A549 (cell line): ENCODE results near the gene ARHGEF3. TPM values are rescaled to one million over a fixed set of nuclear protein-coding genes. Genes with fewer than 3 reads are reported as not detected.

Experiments used
- ATAC-seq, 2 experiments: fragments of 200-7000 bp in 1 of 2; fragments of >200 bp in 1 of 2; cut with Nextera tagmentation in 1 of 2; cut with Tn5 transposase in 1 of 2; 3 replicates each; pipeline versions ENCODE4 v1.8.0 to v1.9.1; 2018 to 2020; ENCODE audit warnings: mild to moderate bottlenecking in 1 of 2, moderate library complexity in 1 of 2
- CTCF ChIA-PET: fragments of 300-600 bp; sonication (Branson Sonifier 250); formaldehyde crosslinking; extraction: SDS; loops from one replicate; lab custom pipeline; 2021; ENCODE audit warnings: antibody characterized with exemption, inconsistent platforms; lab: Yijun Ruan, JAX
- POLR2A ChIA-PET: fragments of 350-600 bp; formaldehyde crosslinking; extraction: SDS; loops from one replicate; lab custom pipeline; 2021; ENCODE audit warnings: antibody characterized with exemption, inconsistent platforms; lab: Yijun Ruan, JAX
- DNase-seq, 2 experiments: peaks; one replicate each; pipeline versions ENCODE4 v3.0.0 to v3.0.0-alpha.2; 2011 to 2016; ENCODE audit warnings: low read depth in 1 of 2, low spot score in 1 of 2
- FAIRE-seq: peaks from 2 replicates; lab custom pipeline; 2011; peaks lifted over from hg19 to GRCh38; lab: Jason Lieb, UNC
- H3K27ac ChIP-seq, 2 experiments: fragments of >200 bp; sonication (Bioruptor Twin); formaldehyde crosslinking; 3 replicates each; pipeline ENCODE4 v1.5.1; 2016 to 2017
- H3K4me1 ChIP-seq: fragments of >200 bp; sonication (Bioruptor Twin); formaldehyde crosslinking; 3 replicates; pipeline ENCODE4 v1.6.1; 2016
- H3K4me2 ChIP-seq: fragments of >200 bp; sonication (Bioruptor Twin); formaldehyde crosslinking; 3 replicates; pipeline ENCODE4 v1.6.1; 2016
- H3K4me3 ChIP-seq: fragments of >200 bp; sonication (Bioruptor Twin); formaldehyde crosslinking; 3 replicates; pipeline ENCODE4 v1.5.1; 2016
- H3K9me3 ChIP-seq: fragments of >200 bp; sonication (Bioruptor Twin); formaldehyde crosslinking; 3 replicates; pipeline ENCODE4 v1.6.1; 2016
- EHMT2 ChIP-seq: fragments of 200-600 bp; sonication (generic); IDR thresholded peaks from 2 replicates; pipeline ENCODE4 v1.6.1; 2016; ENCODE audit warnings: antibody characterized with exemption, low read depth, mild to moderate bottlenecking, moderate library complexity
- FOSB ChIP-seq: fragments of 250-450 bp; sonication (Bioruptor Pico); IDR thresholded peaks from 2 replicates; pipeline ENCODE4 v1.5.0; 2020; ENCODE audit warnings: mild to moderate bottlenecking, moderate library complexity
- HEYL ChIP-seq: fragments of 250-450 bp; sonication (Bioruptor Pico); IDR thresholded peaks from 2 replicates; pipeline ENCODE4 v1.8.0; 2021; ENCODE audit warnings: mild to moderate bottlenecking, moderate library complexity
- HMGXB4 ChIP-seq: fragments of 250-450 bp; sonication (Bioruptor Pico); IDR thresholded peaks from 2 replicates; pipeline ENCODE4 v1.5.0; 2021; ENCODE audit warnings: mild to moderate bottlenecking, moderate library complexity, borderline replicate concordance
- HOXB13 ChIP-seq: fragments of 250-450 bp; sonication (Bioruptor Pico); IDR thresholded peaks from 2 replicates; pipeline ENCODE4 v1.5.0; 2020; ENCODE audit warnings: low read depth, mild to moderate bottlenecking, moderate library complexity
- MAFK ChIP-seq: fragments of 450-650 bp; IDR thresholded peaks from 2 replicates; pipeline ENCODE4 v1.6.1; 2014; ENCODE audit not compliant: partially characterized antibody
- NPAS2 ChIP-seq: fragments of 250-450 bp; sonication (Bioruptor Pico); IDR thresholded peaks from 2 replicates; pipeline ENCODE4 v1.8.0; 2022; ENCODE audit warnings: mild to moderate bottlenecking, moderate library complexity, borderline replicate concordance
- POLR2A ChIP-seq: IDR thresholded peaks from 2 replicates; pipeline ENCODE4 v1.6.1; 2012; ENCODE audit warnings: mild to moderate bottlenecking, low read length
- RARB ChIP-seq: fragments of 250-450 bp; sonication (Bioruptor Pico); IDR thresholded peaks from 2 replicates; pipeline ENCODE4 v1.8.0; 2021; ENCODE audit warnings: mild to moderate bottlenecking, moderate library complexity
- RCOR1 ChIP-seq: fragments of 150-350 bp; IDR thresholded peaks from 2 replicates; pipeline ENCODE4 v1.6.1; 2014; ENCODE audit warnings: antibody characterized with exemption, low read length, low read depth
- REST ChIP-seq: fragments of 200-600 bp; sonication (generic); IDR thresholded peaks from 2 replicates; pipeline ENCODE4 v1.6.1; 2016; ENCODE audit warnings: antibody characterized with exemption, mild to moderate bottlenecking, moderate library complexity
- RFX5 ChIP-seq: fragments of 450-650 bp; IDR thresholded peaks from 2 replicates; pipeline ENCODE4 v1.7.1; 2014; ENCODE audit warnings: antibody characterized with exemption, mild to moderate bottlenecking, moderate library complexity
- SMC3 ChIP-seq: fragments of >200 bp; sonication (Bioruptor Twin); formaldehyde crosslinking; IDR thresholded peaks from 3 replicates; pipeline ENCODE4 v1.6.1; 2018; ENCODE audit warnings: inconsistent platforms
- TFCP2L1 ChIP-seq: fragments of 250-450 bp; sonication (Bioruptor Pico); IDR thresholded peaks from 2 replicates; pipeline ENCODE4 v1.5.0; 2021; ENCODE audit warnings: mild to moderate bottlenecking
- TP53 ChIP-seq: fragments of 250-450 bp; sonication (Bioruptor Pico); IDR thresholded peaks from 2 replicates; pipeline ENCODE4 v1.5.0; 2021; ENCODE audit warnings: mild to moderate bottlenecking, moderate library complexity
- USF2 ChIP-seq: fragments of 450-650 bp; IDR thresholded peaks from 2 replicates; pipeline ENCODE4 v1.6.1; 2014; ENCODE audit warnings: antibody characterized with exemption
- ZFP36 ChIP-seq: fragments of 450-650 bp; IDR thresholded peaks from 2 replicates; pipeline ENCODE4 v1.6.1; 2014; ENCODE audit warnings: borderline replicate concordance; ENCODE audit not compliant: partially characterized antibody
- ZNF302 ChIP-seq: fragments of 250-450 bp; sonication (Bioruptor Pico); IDR thresholded peaks from 2 replicates; pipeline ENCODE4 v1.9.0; 2021; ENCODE audit warnings: inconsistent platforms, mild to moderate bottlenecking, moderate library complexity
- WGBS: methylation state at CpG from one replicate; pipeline ENCODE4 v1.1.6; 2017; ENCODE audit errors: missing lambda C conversion rate; 5-methylcytosine and 5-hydroxymethylcytosine counted together
- polyA plus RNA-seq, 4 experiments: library from polyadenylated mRNA; depleted of rRNA in 3 of 4; stranded (reverse); fragments of >200 nt; fragmentation: RNase III in 1 of 4; extraction: RNeasy Plus Mini Kit Qiagen cat#74134 plus additional on column Dnase treatment in 1 of 4; gene quantifications; 2 replicates in 3 of 4; 3 replicates in 1 of 4; pipeline ENCODE4 v1.2.3, GENCODE V29; 2011 to 2017

The ARHGEF3 gene
- polyA plus RNA-seq, 2 of the 4 experiments (the other 2 are of a cell fraction), result 7.3 to 10.6 TPM

- WGBS, result 90% methylated on average over 5 of the region's 5 CpGs
- CTCF ChIA-PET, result interaction anchor here (1.7 kb wide), 1 partner anchor 252 kb away, joined by 4 read pairs; no protein-coding TSS in a partner anchor
Measured at GRCh38 chr3:56744016-56744415, 57.7 kb downstream of the ARHGEF3 start.

GRCh38 chr3:56742887-56743286 lies 58.9 kb downstream of the ARHGEF3 start:
- Histone ChIP-seq H3K9me3 (no peaks in the 10 kb centered on the region), H3K4me2 (no peak overlapping the region), H3K4me1 (no peaks in the 10 kb centered on the region), H3K27ac (no peak overlapping the region), H3K4me3 (no peak overlapping the region)
- ChIA-PET CTCF (interaction anchor here (0.9 to 1.7 kb wide), 2 partner anchors 56 to 253 kb away, joined by 3 to 4 read pairs; no protein-coding TSS in a partner anchor), POLR2A (no interaction called here)
- no peak for DNase-seq
- no peak for TF ChIP-seq RARB (CRISPR knock-in tag)
- TF ChIP-seq POLR2A, result no peak
- no peak for TF ChIP-seq SMC3
- no peak for TF ChIP-seq NPAS2
- WGBS, result 91% methylated on average over 3 of the region's 3 CpGs
- no peak for ATAC-seq
- no peak for FAIRE-seq

More at GRCh38 chr3:56744016-56744415, 57.7 kb downstream of the ARHGEF3 start:
- Histone ChIP-seq H3K27ac (no peak overlapping the region), H3K4me1 (no peaks in the 10 kb centered on the region), H3K4me3 (no peak overlapping the region), H3K9me3 (peaks cover 2% of the 10 kb centered on the region; the same call in 1 of the 3 replicates), H3K4me2 (no peak overlapping the region)
- FAIRE-seq (no peak), ATAC-seq (no peak), DNase-seq (no peak)
- POLR2A ChIA-PET, result no interaction called here
- TF ChIP-seq TFCP2L1 (CRISPR knock-in tag) (no peak), HOXB13 (no peak), EHMT2 (no peak), RFX5 (no peak), MAFK (no peak), TP53 (CRISPR knock-in tag) (no peak), FOSB (no peak), ZNF302 (CRISPR knock-in tag) (no peak), SMC3 (no peak), RCOR1 (no peak)

GRCh38 chr3:56739036-56739435 lies 62.7 kb downstream of the ARHGEF3 start:
- WGBS, result 90% methylated on average over 6 of the region's 6 CpGs
- Histone ChIP-seq H3K4me2 (no peak overlapping the region), H3K4me1 (no peaks in the 10 kb centered on the region), H3K9me3 (no peaks in the 10 kb centered on the region), H3K27ac (no peak overlapping the region), H3K4me3 (no peak overlapping the region)
- DNase-seq (no peak), FAIRE-seq (no peak), ATAC-seq (no peak)
- POLR2A ChIA-PET, result no interaction called here
- CTCF ChIA-PET, result no interaction called here
- TF ChIP-seq ZFP36 (no peak), HMGXB4 (CRISPR knock-in tag) (no peak), USF2 (no peak), REST (no peak), HOXB13 (no peak), HEYL (no peak)
- TF ChIP-seq, all 56 proteins: peak for 0
